A549 (cell line): ENCODE measurements around the gene CARD9. TPM values are rescaled to one million over a fixed set of nuclear protein-coding genes. Genes with fewer than 3 reads are reported as not detected.

ENCODE experiments used
- ATAC-seq, 2 experiments: fragments of 200-7000 bp in 1 of 2; fragments of >200 bp in 1 of 2; cut with Nextera tagmentation in 1 of 2; cut with Tn5 transposase in 1 of 2; 3 replicates each; pipeline versions ENCODE4 v1.8.0 to v1.9.1; 2018 to 2020; ENCODE audit warnings: mild to moderate bottlenecking in 1 of 2, moderate library complexity in 1 of 2
- CTCF ChIA-PET: fragments of 300-600 bp; sonication (Branson Sonifier 250); formaldehyde crosslinking; extraction: SDS; loops from one replicate; lab custom pipeline; 2021; ENCODE audit warnings: antibody characterized with exemption, inconsistent platforms; lab: Yijun Ruan, JAX
- POLR2A ChIA-PET: fragments of 350-600 bp; formaldehyde crosslinking; extraction: SDS; loops from one replicate; lab custom pipeline; 2021; ENCODE audit warnings: antibody characterized with exemption, inconsistent platforms; lab: Yijun Ruan, JAX
- DNase-seq, 2 experiments: peaks; one replicate each; pipeline versions ENCODE4 v3.0.0 to v3.0.0-alpha.2; 2011 to 2016; ENCODE audit warnings: low read depth in 1 of 2, low spot score in 1 of 2
- FAIRE-seq: peaks from 2 replicates; lab custom pipeline; 2011; peaks lifted over from hg19 to GRCh38; lab: Jason Lieb, UNC
- H3K27ac ChIP-seq, 2 experiments: fragments of >200 bp; sonication (Bioruptor Twin); formaldehyde crosslinking; 3 replicates each; pipeline ENCODE4 v1.5.1; 2016 to 2017
- H3K4me1 ChIP-seq: fragments of >200 bp; sonication (Bioruptor Twin); formaldehyde crosslinking; 3 replicates; pipeline ENCODE4 v1.6.1; 2016
- H3K4me2 ChIP-seq: fragments of >200 bp; sonication (Bioruptor Twin); formaldehyde crosslinking; 3 replicates; pipeline ENCODE4 v1.6.1; 2016
- H3K4me3 ChIP-seq: fragments of >200 bp; sonication (Bioruptor Twin); formaldehyde crosslinking; 3 replicates; pipeline ENCODE4 v1.5.1; 2016
- H3K9me3 ChIP-seq: fragments of >200 bp; sonication (Bioruptor Twin); formaldehyde crosslinking; 3 replicates; pipeline ENCODE4 v1.6.1; 2016
- BCL3 ChIP-seq: fragments of >200 bp; sonication (Bioruptor Twin); formaldehyde crosslinking; IDR thresholded peaks from 3 replicates; pipeline ENCODE4 v1.6.1; 2016
- BHLHE40 ChIP-seq: IDR thresholded peaks from 2 replicates; pipeline ENCODE4 v1.6.1; 2012; ENCODE audit warnings: low read depth, low read length, inconsistent platforms
- CBX8 ChIP-seq: fragments of 200-600 bp; sonication (generic); IDR thresholded peaks from 2 replicates; pipeline ENCODE4 v1.6.1; 2016
- CHD2 ChIP-seq: fragments of 150-350 bp; IDR thresholded peaks from 2 replicates; pipeline ENCODE4 v1.6.1; 2014; ENCODE audit warnings: low read length; ENCODE audit not compliant: partially characterized antibody
- CHD4 ChIP-seq: fragments of 200-600 bp; sonication (generic); IDR thresholded peaks from 2 replicates; pipeline ENCODE4 v1.6.1; 2016; ENCODE audit warnings: antibody characterized with exemption, mild to moderate bottlenecking, borderline replicate concordance
- EHF ChIP-seq: fragments of 250-450 bp; sonication (Bioruptor Pico); IDR thresholded peaks from 2 replicates; pipeline ENCODE4 v1.5.0; 2020; ENCODE audit warnings: mild to moderate bottlenecking
- EHMT2 ChIP-seq: fragments of 200-600 bp; sonication (generic); IDR thresholded peaks from 2 replicates; pipeline ENCODE4 v1.6.1; 2016; ENCODE audit warnings: antibody characterized with exemption, low read depth, mild to moderate bottlenecking, moderate library complexity
- FOSL2 ChIP-seq, 2 experiments: fragments of 450-650 bp in 1 of 2; fragments of >200 bp in 1 of 2; sonication (Bioruptor Twin) in 1 of 2; formaldehyde crosslinking; IDR thresholded peaks; 2 replicates each; pipeline versions ENCODE4 v1.5.0 to v1.6.1; 2016 to 2020; ENCODE audit warnings: mild to moderate bottlenecking in 1 of 2, moderate library complexity in 1 of 2
- GATA3 ChIP-seq: IDR thresholded peaks from 2 replicates; pipeline ENCODE4 v1.6.1; 2012; ENCODE audit warnings: borderline replicate concordance
- KDM5A ChIP-seq: fragments of 200-600 bp; sonication (generic); IDR thresholded peaks from 2 replicates; pipeline ENCODE4 v1.6.1; 2016; ENCODE audit warnings: antibody characterized with exemption, mild to moderate bottlenecking
- MAFK ChIP-seq: fragments of 450-650 bp; IDR thresholded peaks from 2 replicates; pipeline ENCODE4 v1.6.1; 2014; ENCODE audit not compliant: partially characterized antibody
- NPAS2 ChIP-seq: fragments of 250-450 bp; sonication (Bioruptor Pico); IDR thresholded peaks from 2 replicates; pipeline ENCODE4 v1.8.0; 2022; ENCODE audit warnings: mild to moderate bottlenecking, moderate library complexity, borderline replicate concordance
- PBX3 ChIP-seq: IDR thresholded peaks from 2 replicates; pipeline ENCODE4 v1.6.1; 2012
- TFCP2L1 ChIP-seq: fragments of 250-450 bp; sonication (Bioruptor Pico); IDR thresholded peaks from 2 replicates; pipeline ENCODE4 v1.5.0; 2021; ENCODE audit warnings: mild to moderate bottlenecking
- TP53 ChIP-seq: fragments of 250-450 bp; sonication (Bioruptor Pico); IDR thresholded peaks from 2 replicates; pipeline ENCODE4 v1.5.0; 2021; ENCODE audit warnings: mild to moderate bottlenecking, moderate library complexity
- ZC3H11A ChIP-seq: fragments of 450-650 bp; IDR thresholded peaks from 2 replicates; pipeline ENCODE4 v1.6.1; 2014; ENCODE audit warnings: antibody characterized with exemption, mild to moderate bottlenecking
- WGBS: methylation state at CpG from one replicate; pipeline ENCODE4 v1.1.6; 2017; ENCODE audit errors: missing lambda C conversion rate; 5-methylcytosine and 5-hydroxymethylcytosine counted together
- polyA plus RNA-seq, 4 experiments: library from polyadenylated mRNA; depleted of rRNA in 3 of 4; stranded (reverse); fragments of >200 nt; fragmentation: RNase III in 1 of 4; extraction: RNeasy Plus Mini Kit Qiagen cat#74134 plus additional on column Dnase treatment in 1 of 4; gene quantifications; 2 replicates in 3 of 4; 3 replicates in 1 of 4; pipeline ENCODE4 v1.2.3, GENCODE V29; 2011 to 2017
- TF ChIP-seq, protein P1 (sequence below): fragments of >200 bp; sonication (Bioruptor Twin); formaldehyde crosslinking; IDR thresholded peaks from 3 replicates; pipeline ENCODE4 v1.5.1; 2016
- TF ChIP-seq, protein P2 (sequence below): fragments of 200-600 bp; sonication (generic); IDR thresholded peaks from 2 replicates; pipeline ENCODE4 v1.6.1; 2016; ENCODE audit warnings: antibody characterized with exemption, mild to moderate bottlenecking, moderate library complexity
- TF ChIP-seq, protein P3 (sequence below): IDR thresholded peaks from 2 replicates; pipeline ENCODE4 v1.6.1; 2012
- TF ChIP-seq, protein P4 (sequence below): fragments of 450-650 bp; IDR thresholded peaks from 2 replicates; pipeline ENCODE4 v1.6.1; 2014; ENCODE audit warnings: antibody characterized with exemption

CARD9 gene
- polyA plus RNA-seq, 2 of the 4 experiments (the other 2 are of a cell fraction) = 0.21 to 0.94 TPM

DNA sequence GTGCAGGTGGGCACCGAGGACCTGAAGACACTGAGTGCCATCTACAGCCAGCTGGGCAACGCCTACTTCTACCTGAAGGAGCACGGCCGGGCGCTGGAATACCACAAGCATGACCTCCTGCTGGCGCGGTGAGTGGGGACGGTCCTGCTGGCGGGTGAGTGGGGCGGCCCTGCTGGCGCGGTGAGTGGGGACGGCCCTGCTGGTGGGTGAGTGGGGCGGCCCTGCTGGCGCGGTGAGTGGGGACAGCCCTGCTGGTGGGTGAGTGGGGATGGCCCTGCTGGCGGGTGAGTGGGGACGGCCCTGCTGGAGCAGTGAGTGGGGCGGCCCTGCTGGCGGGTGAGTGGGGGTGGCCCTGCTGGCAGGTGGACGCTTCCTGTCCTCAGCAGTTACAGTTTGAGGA is 38.9 kb downstream of the CARD9 start:
- no peak overlapping the region for H3K27ac ChIP-seq
- no peak for TF ChIP-seq CHD4
- TF ChIP-seq, protein P1, sequence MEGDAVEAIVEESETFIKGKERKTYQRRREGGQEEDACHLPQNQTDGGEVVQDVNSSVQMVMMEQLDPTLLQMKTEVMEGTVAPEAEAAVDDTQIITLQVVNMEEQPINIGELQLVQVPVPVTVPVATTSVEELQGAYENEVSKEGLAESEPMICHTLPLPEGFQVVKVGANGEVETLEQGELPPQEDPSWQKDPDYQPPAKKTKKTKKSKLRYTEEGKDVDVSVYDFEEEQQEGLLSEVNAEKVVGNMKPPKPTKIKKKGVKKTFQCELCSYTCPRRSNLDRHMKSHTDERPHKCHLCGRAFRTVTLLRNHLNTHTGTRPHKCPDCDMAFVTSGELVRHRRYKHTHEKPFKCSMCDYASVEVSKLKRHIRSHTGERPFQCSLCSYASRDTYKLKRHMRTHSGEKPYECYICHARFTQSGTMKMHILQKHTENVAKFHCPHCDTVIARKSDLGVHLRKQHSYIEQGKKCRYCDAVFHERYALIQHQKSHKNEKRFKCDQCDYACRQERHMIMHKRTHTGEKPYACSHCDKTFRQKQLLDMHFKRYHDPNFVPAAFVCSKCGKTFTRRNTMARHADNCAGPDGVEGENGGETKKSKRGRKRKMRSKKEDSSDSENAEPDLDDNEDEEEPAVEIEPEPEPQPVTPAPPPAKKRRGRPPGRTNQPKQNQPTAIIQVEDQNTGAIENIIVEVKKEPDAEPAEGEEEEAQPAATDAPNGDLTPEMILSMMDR = no peak
- no peak for TF ChIP-seq KDM5A
- TF ChIP-seq MAFK = no peak
- TF ChIP-seq, all 56 proteins: peak for 0
- DNase-seq (no peak), ATAC-seq (no peak), FAIRE-seq (no peak)
- Histone ChIP-seq H3K9me3 (no peaks in the 10 kb centered on the region), H3K4me2 (no peak overlapping the region), H3K4me3 (no peak overlapping the region), H3K4me1 (0 out of 3 replicates have a peak, but pooled peaks cover 3% of the 10 kb centered on the region)
- 90% methylated on average over 13 of the region's 21 CpGs for WGBS
- POLR2A ChIA-PET = no interaction called here
- CTCF ChIA-PET = interaction anchor here (0.8 to 3.2 kb wide), 4 partner anchors 10 to 22 kb away, joined by 3 to 15 read pairs (median 6); no protein-coding TSS in a partner anchor

GRCh38 chr9:136333486-136333885 is 40.0 kb downstream of the CARD9 start:
- 97% methylated on average over 12 of the region's 17 CpGs for WGBS

More at GRCh38 chr9:136333486-136333885, 40.0 kb downstream of the CARD9 start:
- TF ChIP-seq CHD2 (no peak), EHMT2 (no peak), NPAS2 (CRISPR knock-in tag) (no peak), CBX8 (no peak), PBX3 (no peak), EHF (CRISPR knock-in tag) (no peak), FOSL2 (IDR thresholded peaks at IDR 0.05) (no peak), FOSL2 (CRISPR knock-in tag; IDR thresholded peaks at IDR 0.05) (no peak), MAFK (no peak), TP53 (no peak), ZC3H11A (no peak), TFCP2L1 (CRISPR knock-in tag) (no peak), GATA3 (no peak), BHLHE40 (no peak), BCL3 (no peak)
- TF ChIP-seq, protein P2, sequence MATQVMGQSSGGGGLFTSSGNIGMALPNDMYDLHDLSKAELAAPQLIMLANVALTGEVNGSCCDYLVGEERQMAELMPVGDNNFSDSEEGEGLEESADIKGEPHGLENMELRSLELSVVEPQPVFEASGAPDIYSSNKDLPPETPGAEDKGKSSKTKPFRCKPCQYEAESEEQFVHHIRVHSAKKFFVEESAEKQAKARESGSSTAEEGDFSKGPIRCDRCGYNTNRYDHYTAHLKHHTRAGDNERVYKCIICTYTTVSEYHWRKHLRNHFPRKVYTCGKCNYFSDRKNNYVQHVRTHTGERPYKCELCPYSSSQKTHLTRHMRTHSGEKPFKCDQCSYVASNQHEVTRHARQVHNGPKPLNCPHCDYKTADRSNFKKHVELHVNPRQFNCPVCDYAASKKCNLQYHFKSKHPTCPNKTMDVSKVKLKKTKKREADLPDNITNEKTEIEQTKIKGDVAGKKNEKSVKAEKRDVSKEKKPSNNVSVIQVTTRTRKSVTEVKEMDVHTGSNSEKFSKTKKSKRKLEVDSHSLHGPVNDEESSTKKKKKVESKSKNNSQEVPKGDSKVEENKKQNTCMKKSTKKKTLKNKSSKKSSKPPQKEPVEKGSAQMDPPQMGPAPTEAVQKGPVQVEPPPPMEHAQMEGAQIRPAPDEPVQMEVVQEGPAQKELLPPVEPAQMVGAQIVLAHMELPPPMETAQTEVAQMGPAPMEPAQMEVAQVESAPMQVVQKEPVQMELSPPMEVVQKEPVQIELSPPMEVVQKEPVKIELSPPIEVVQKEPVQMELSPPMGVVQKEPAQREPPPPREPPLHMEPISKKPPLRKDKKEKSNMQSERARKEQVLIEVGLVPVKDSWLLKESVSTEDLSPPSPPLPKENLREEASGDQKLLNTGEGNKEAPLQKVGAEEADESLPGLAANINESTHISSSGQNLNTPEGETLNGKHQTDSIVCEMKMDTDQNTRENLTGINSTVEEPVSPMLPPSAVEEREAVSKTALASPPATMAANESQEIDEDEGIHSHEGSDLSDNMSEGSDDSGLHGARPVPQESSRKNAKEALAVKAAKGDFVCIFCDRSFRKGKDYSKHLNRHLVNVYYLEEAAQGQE = no peak
- TF ChIP-seq, protein P3, sequence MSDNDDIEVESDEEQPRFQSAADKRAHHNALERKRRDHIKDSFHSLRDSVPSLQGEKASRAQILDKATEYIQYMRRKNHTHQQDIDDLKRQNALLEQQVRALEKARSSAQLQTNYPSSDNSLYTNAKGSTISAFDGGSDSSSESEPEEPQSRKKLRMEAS = no peak
- TF ChIP-seq, protein P4, sequence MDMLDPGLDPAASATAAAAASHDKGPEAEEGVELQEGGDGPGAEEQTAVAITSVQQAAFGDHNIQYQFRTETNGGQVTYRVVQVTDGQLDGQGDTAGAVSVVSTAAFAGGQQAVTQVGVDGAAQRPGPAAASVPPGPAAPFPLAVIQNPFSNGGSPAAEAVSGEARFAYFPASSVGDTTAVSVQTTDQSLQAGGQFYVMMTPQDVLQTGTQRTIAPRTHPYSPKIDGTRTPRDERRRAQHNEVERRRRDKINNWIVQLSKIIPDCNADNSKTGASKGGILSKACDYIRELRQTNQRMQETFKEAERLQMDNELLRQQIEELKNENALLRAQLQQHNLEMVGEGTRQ = no peak
- ATAC-seq (no peak), FAIRE-seq (no peak), DNase-seq (no peak)
- no peak overlapping the region for H3K27ac ChIP-seq
- H3K4me1 ChIP-seq = peaks cover 6% of the 10 kb centered on the region; the same call in 2 of the 3 replicates
- ChIA-PET CTCF (interaction anchor here (1.2 kb wide), 1 partner anchor 12 kb away, joined by 5 read pairs; no protein-coding TSS in a partner anchor), POLR2A (no interaction called here)
- H3K9me3 ChIP-seq = no peaks in the 10 kb centered on the region
- no peak overlapping the region for H3K4me3 ChIP-seq
- H3K4me2 ChIP-seq = no peak overlapping the region
